ENCODE measurements around the gene ZMAT2. TPM values are rescaled to one million over a fixed set of nuclear protein-coding genes. Genes with fewer than 3 reads are reported as not detected.
A peak's percentile ranks its signal among the peaks of the same experiment; 100 is the strongest.
"Not testable (repeated sequence)": the region's sequence is repeated elsewhere in the genome, so short reads cannot be mapped to it uniquely, and the experiment has no call there.

Gene ZMAT2
- total RNA-seq, 2 donors from 2014 or later: 47.5 to 58.0 TPM

- H3K27me3 Mint-ChIP-seq: no peaks in the 10 kb centered on the region
- ATAC-seq (replicated peaks): peak; percentile 25
- H3K9me3 Mint-ChIP-seq: no peaks in the 10 kb centered on the region
- peak overlapping the region; percentile 99 for H3K4me3 Mint-ChIP-seq
- H3K36me3 Mint-ChIP-seq (ENCODE audit: low read depth): peaks cover 92% of the 10 kb centered on the region
- H3K4me1 Mint-ChIP-seq: peaks cover 13% of the 10 kb centered on the region
- H3K27ac Mint-ChIP-seq: peak overlapping the region; percentile 97
These were observed 9.8 kb upstream of the ZMAT2 start for GRCh38 chr5:140690376-140690932.

GRCh38 chr5:140690941-140691924 is 9.0 kb upstream of the ZMAT2 start, which contains the start of the genes HARS1 and HARS2:
Gene HARS1, minus strand, starts transcription at chr5:140691370. Its CDS starts 66 bp downstream, at chr5:140691304.
Gene HARS2, plus strand, starts transcription at chr5:140691455. Its CDS starts 194 bp downstream, at chr5:140691649.
- no peaks in the 10 kb centered on the region for H3K27me3 Mint-ChIP-seq
- H3K4me3 Mint-ChIP-seq: peak within 1 kb of the TSS; percentile 99
- peaks cover 18% of the 10 kb centered on the region for H3K4me1 Mint-ChIP-seq
- H3K27ac Mint-ChIP-seq: peak within 1 kb of the TSS; percentile 97
- no peaks in the 10 kb centered on the region for H3K9me3 Mint-ChIP-seq
- peaks cover 92% of the 10 kb centered on the region for H3K36me3 Mint-ChIP-seq (ENCODE audit: low read depth)
- ATAC-seq (replicated peaks): peak; percentile 95

GRCh38 chr5:140694276-140694675 is 6.0 kb upstream of the ZMAT2 start:
- Mint-ChIP-seq H3K27ac (no peak overlapping the region), H3K36me3 (ENCODE audit: low read depth) (peaks cover 92% of the 10 kb centered on the region), H3K27me3 (no peaks in the 10 kb centered on the region), H3K4me3 (no peak overlapping the region), H3K9me3 (no peaks in the 10 kb centered on the region), H3K4me1 (peaks cover 18% of the 10 kb centered on the region)
- ATAC-seq (replicated peaks): no peak

- Mint-ChIP-seq H3K27ac (peak overlapping the region; percentile 26), H3K27me3 (no peaks in the 10 kb centered on the region), H3K36me3 (ENCODE audit: low read depth) (peaks cover 92% of the 10 kb centered on the region)
These were observed 3.3 kb upstream of the ZMAT2 start for GRCh38 chr5:140696891-140697492.

GRCh38 chr5:140707812-140708211 is 7.6 kb downstream of the ZMAT2 start:
- H3K4me1 Mint-ChIP-seq: peaks cover 15% of the 10 kb centered on the region
- peaks cover 64% of the 10 kb centered on the region for H3K36me3 Mint-ChIP-seq (ENCODE audit: low read depth)
- ATAC-seq (replicated peaks): no peak
- no peaks in the 10 kb centered on the region for H3K27me3 Mint-ChIP-seq
- H3K27ac Mint-ChIP-seq: no peak overlapping the region
- no peak overlapping the region for H3K4me3 Mint-ChIP-seq
- H3K9me3 Mint-ChIP-seq: peaks cover 3% of the 10 kb centered on the region

More at GRCh38 chr5:140696891-140697492, 3.3 kb upstream of the ZMAT2 start:
- Mint-ChIP-seq H3K4me1 (peaks cover 26% of the 10 kb centered on the region), H3K9me3 (no peaks in the 10 kb centered on the region), H3K4me3 (no peak overlapping the region)
- ATAC-seq (replicated peaks): no peak

GRCh38 chr5:140708787-140709186 is 8.5 kb downstream of the ZMAT2 start:
- H3K4me1 Mint-ChIP-seq: peaks cover 17% of the 10 kb centered on the region
- ATAC-seq (replicated peaks); H3K9me3 Mint-ChIP-seq; H3K27me3 Mint-ChIP-seq; H3K27ac Mint-ChIP-seq: not testable (repeated sequence)
- peaks cover 54% of the 10 kb centered on the region for H3K36me3 Mint-ChIP-seq (ENCODE audit: low read depth)
- H3K4me3 Mint-ChIP-seq: peak overlapping the region; percentile 95

GRCh38 chr5:140710899-140711552 is 10.8 kb downstream of the ZMAT2 start:
- Mint-ChIP-seq H3K9me3 (peaks cover 3% of the 10 kb centered on the region), H3K36me3 (ENCODE audit: low read depth) (peaks cover 31% of the 10 kb centered on the region), H3K4me1 (peaks cover 19% of the 10 kb centered on the region), H3K27ac (peak overlapping the region; percentile 100), H3K4me3 (peak overlapping the region; percentile 95), H3K27me3 (no peaks in the 10 kb centered on the region)
- peak; percentile 91 for ATAC-seq (replicated peaks)

- peaks cover 24% of the 10 kb centered on the region for H3K36me3 Mint-ChIP-seq (ENCODE audit: low read depth)
- H3K9me3 Mint-ChIP-seq: peaks cover 3% of the 10 kb centered on the region
- H3K27me3 Mint-ChIP-seq: no peaks in the 10 kb centered on the region
- peak overlapping the region; percentile 95 for H3K4me3 Mint-ChIP-seq
- H3K27ac Mint-ChIP-seq: peak overlapping the region; percentile 100
- H3K4me1 Mint-ChIP-seq: peaks cover 19% of the 10 kb centered on the region
- no peak for ATAC-seq (replicated peaks)
These were observed 11.5 kb downstream of the ZMAT2 start for GRCh38 chr5:140711794-140712193.

- H3K27ac Mint-ChIP-seq: no peak overlapping the region
- H3K27me3 Mint-ChIP-seq: no peaks in the 10 kb centered on the region
- peaks cover 3% of the 10 kb centered on the region for H3K9me3 Mint-ChIP-seq
- ATAC-seq (replicated peaks): no peak
- peaks cover 19% of the 10 kb centered on the region for H3K4me1 Mint-ChIP-seq
- H3K4me3 Mint-ChIP-seq: peak overlapping the region; percentile 2
- peaks cover 13% of the 10 kb centered on the region for H3K36me3 Mint-ChIP-seq (ENCODE audit: low read depth)
These were observed 13.4 kb downstream of the ZMAT2 start for GRCh38 chr5:140713562-140714094.

- not testable (repeated sequence) for H3K27ac Mint-ChIP-seq; ATAC-seq (replicated peaks)
These were observed 16.0 kb downstream of the ZMAT2 start for GRCh38 chr5:140716238-140716637.

GRCh38 chr5:140718266-140718592 is 18.0 kb downstream of the ZMAT2 start:
- H3K4me3 Mint-ChIP-seq: peak overlapping the region; percentile 44
- no peaks in the 10 kb centered on the region for H3K36me3 Mint-ChIP-seq (ENCODE audit: low read depth)
- peaks cover 4% of the 10 kb centered on the region for H3K4me1 Mint-ChIP-seq
- peak overlapping the region; percentile 79 for H3K27ac Mint-ChIP-seq
- peaks cover 5% of the 10 kb centered on the region for H3K27me3 Mint-ChIP-seq
- no peak for ATAC-seq (replicated peaks)
- H3K9me3 Mint-ChIP-seq: no peaks in the 10 kb centered on the region

More at GRCh38 chr5:140716238-140716637, 16.0 kb downstream of the ZMAT2 start:
- H3K36me3 Mint-ChIP-seq (ENCODE audit: low read depth); H3K27me3 Mint-ChIP-seq; H3K4me1 Mint-ChIP-seq; H3K4me3 Mint-ChIP-seq; H3K9me3 Mint-ChIP-seq: not testable (repeated sequence)

- H3K4me1 Mint-ChIP-seq: not testable (repeated sequence)
These were observed 20.5 kb downstream of the ZMAT2 start for GRCh38 chr5:140720738-140721137.

GRCh38 chr5:140721395-140721794 is 21.1 kb downstream of the ZMAT2 start:
- H3K4me3 Mint-ChIP-seq; H3K4me1 Mint-ChIP-seq; H3K9me3 Mint-ChIP-seq; H3K27me3 Mint-ChIP-seq; H3K27ac Mint-ChIP-seq; H3K36me3 Mint-ChIP-seq (ENCODE audit: low read depth); ATAC-seq (replicated peaks): not testable (repeated sequence)

More at GRCh38 chr5:140720738-140721137, 20.5 kb downstream of the ZMAT2 start:
- not testable (repeated sequence) for H3K27ac Mint-ChIP-seq; H3K4me3 Mint-ChIP-seq; H3K27me3 Mint-ChIP-seq; H3K36me3 Mint-ChIP-seq (ENCODE audit: low read depth); ATAC-seq (replicated peaks); H3K9me3 Mint-ChIP-seq
